ENCODE data around the gene C19orf81.

Gene C19orf81

DNA sequence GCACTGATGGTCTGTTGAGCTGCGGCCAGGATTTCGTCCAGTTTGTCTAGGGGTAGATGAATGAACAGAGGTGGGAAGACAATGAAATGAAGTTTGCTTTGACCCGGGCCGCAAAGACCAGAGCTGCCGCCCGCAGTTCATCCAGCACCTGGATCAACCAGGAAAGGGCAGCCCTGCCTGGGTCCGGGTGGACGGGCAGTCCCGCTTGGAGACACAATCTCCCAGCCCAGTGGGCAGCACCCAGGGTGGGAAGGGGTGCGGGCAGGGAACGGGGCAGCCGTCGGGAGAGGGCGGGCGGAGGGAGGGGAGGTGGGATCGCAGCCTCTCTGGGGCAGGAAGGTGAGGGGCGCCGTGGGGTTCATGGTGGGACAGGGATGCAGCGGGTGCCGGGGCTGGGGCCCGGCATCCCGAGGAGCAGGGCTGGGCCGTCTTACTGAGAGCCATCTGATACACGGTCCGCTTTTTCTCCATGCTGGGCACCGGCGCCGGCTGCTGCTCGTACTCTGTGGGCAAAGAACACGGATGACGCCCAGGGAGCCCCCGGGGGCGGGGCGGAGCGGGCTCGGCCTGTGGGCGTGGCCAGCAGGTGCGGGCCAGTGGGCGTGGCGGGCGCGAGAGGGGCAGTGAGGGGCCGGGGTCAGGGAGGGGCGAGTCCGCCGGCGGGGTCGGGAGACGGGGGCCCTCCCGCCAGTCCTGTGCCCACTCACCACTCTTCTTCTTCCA lies 37.2 kb downstream of the C19orf81 start:
- DNase-seq = no peak

DNA sequence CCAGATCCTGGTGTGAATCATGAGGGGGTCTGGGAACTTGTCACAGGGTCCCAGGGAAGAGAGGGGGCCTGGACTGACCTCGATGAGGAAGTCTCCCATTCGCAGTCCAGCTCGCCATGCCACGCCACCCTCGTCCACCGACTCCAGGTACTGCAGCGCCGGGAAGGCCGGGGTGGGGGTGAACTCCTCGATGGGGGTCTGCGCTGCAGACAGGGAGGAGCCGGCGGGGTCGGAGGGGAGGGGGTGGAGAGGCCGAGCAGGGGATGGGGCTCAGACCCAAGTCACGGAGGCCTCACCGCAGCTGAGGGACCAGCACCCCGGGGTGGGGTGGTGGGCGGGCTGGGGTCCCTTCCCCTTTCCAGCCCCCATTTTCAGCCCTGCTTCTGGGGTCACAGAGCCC lies 39.5 kb downstream of the C19orf81 start:
- DNase-seq = no peak

DNA sequence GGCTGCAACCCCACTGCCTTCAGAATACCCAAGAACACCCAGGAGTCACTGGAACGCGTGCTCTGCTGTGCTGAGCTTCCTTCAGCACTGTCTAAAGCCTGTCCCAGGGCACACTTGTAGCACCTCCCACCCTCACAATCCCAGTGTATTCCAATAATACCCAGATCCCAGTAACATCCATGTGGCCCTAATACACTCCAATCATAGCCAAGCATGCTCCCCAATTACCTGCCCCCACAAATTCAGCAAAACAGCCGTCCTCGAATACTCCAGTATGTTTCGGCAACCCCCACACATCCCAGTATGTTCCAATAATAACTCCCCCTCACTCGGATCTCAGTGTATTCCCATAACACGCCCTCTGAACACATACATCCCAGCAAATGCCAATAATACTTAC lies 41.2 kb downstream of the C19orf81 start:
- DNase-seq = no peak

DNA sequence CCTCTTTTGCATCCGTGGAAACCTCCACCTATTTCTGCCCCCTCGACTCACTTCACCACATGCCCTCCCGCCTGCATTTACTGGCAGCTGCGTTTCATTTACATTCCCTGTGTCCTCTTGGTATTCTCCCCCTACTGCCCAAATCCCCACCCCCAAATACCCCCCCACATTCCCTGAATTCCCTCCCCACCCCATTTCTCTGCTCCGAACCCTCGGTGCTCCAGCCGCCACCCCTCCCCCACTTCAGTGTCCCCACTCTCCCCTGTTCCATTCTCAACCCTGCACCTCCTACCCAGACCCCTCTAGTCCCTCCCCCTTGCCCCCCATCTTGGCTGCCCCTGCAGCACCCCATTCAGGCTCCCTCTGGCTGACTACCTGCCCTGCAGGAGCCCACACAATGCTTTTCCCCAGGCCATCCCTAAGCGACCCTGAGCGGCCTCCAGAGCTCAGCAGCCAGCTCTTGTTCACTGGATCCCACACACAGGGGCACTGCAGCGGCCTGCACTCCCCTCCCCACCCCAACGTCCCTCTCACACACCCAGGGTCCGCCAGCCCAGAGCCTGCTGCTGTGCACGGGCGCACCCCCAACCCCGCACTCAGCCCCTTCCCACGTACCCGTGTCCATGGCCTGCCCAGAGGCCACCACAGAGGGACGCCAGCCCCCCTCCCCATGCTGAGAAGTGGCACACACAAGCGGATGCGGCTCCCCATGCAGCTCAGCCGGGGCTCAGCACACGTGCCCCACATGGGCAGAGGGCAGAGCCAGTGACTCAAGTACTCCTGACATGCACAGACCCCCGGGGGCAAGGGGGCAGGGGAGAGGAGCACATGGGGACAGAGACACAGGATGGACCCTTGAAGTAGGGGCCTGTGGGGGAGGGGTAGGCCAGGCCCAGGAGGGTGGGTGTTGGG lies 44.1 kb downstream of the C19orf81 start:
- no peak for DNase-seq

DNA sequence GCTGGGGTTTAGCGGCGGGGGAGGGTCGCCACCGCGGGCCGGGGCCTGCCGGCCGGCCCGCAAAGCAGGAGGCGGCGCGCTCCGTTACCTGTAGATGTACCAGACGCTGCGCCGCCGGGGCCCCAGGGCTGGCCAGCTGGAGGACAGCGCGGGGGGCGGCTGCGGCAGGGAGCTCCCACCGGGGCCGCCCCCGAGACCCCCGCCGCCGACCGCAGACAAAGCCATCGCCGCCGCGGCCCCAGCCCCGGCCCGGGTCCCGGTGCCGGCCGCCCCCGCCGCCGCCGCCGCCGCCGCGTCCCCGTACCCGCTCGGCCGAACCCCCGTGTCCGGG lies 45.5 kb downstream of the C19orf81 start:
- no peak for DNase-seq

DNA sequence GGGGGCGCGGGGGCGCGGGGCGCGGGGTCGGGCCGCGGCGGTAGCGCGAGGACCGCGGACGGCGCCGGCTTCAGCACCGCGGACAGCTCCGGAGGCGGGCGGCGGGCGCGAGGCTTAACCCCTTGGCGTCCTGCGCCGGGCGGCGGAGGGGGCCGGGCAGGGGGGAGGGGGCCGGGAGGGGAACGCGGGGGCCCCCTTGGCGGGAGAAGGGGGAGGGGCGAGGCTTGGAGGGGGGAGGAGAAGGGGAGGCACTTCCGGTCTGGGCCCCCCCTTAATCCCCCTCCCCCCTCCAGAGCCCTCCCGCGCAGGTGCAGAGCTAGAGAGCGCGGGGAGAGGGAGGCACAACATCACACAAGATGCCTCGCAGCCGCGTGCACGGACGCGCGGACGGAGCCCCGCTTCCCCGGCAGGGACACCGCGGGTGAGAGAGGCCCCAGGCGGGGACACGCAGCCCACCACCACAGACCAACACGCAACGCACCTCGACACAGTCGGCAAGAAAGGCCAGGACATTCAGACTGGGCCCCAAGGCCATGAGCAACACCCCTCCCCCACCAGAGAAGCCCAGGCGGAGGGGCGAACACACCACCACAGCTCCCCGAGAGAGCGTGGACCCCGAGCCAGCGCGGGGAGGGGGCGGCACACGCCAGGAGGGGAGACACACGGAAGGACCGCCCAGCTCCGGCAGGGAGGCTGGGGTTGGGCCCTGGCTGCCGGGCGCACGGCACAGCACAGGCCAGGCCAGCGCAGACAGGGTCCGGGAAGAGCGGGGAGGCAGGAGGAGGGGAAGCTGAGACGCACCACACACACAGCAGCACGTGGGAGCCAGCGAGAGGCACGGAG lies 46.2 kb downstream of the C19orf81 start:
- peak; percentile 44 for DNase-seq

DNA sequence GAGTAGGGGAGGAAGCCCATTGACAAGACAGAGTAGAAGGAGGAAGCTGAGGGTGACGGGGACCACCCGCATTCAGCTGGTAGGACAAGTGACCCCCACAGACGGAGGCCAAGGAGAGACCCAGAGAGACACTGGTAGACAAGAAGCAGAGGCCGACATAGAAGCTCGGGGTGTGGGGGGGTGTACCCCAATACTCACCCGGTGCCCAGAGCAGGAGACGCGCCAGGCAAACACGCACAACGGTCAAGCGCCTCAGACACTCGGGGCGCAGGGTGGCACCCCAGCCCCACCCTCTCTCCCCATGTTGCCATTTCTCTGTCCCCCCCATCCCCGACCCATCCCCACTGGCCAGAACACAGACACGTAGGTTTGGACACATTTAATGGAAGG lies 46.8 kb downstream of the C19orf81 start:
- DNase-seq = no peak

DNA sequence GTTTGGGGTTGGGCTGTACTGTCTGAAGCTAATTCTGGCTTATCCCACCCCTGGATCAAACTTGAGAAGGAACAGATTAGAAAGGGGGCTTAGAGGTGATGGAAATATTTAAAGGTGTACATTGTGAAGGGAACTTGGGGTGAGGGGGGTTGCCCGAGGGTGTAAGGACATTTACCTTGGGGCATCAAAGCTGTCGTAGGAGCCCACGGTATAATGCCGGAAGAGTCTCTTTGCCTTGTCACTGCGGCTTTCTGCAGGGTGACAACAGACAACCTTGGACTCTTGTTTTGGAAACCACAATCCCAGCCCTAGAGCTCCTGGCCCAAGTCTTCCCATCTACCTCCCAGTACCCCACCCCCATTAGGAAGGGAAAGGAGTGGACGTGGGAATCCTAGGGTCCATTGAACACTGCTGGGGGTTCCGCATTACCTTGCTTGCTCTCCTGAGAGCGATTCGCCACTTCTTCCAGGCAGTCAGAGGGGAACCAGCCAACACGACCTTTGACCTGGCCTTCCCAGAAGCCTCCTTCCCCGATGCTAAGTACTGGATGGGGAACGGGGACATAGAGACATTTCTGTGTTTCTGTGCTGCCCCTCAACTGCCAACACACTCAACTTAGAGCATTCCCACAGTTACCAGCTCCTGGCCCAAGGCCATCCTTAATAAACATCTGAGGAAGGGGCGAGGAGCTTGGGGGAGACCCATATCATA lies 48.3 kb downstream of the C19orf81 start:
- DNase-seq = no peak

DNA sequence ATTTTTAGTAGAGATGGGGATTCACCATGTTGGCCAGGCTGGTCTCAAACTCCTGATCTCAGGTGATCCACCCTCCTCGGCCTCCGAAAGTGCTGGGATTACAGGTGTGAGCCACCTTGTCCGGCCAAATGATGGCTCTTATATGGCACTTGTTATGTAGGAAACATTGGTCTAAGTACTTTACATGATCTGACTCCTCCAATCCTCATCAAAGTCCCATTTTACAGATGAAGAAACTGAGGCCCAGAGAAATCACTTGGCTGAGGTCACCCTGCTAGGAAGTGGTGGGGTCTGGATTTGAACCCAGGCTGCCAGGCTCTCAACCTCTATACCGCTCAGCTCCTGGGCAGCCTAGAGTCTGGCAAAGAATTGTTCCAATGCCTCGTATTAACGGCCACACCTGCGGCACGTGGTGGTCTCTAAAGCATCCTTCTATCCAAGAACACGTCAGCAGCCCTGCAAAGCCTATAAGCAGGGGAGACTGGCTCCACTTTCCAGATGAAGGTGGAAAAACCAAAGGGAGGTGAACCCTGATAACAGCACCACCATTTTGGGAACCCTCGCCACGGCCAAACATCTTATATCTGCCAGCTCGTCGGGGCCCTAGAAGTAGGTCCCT lies 52.2 kb downstream of the C19orf81 start:
- no peak for DNase-seq

DNA sequence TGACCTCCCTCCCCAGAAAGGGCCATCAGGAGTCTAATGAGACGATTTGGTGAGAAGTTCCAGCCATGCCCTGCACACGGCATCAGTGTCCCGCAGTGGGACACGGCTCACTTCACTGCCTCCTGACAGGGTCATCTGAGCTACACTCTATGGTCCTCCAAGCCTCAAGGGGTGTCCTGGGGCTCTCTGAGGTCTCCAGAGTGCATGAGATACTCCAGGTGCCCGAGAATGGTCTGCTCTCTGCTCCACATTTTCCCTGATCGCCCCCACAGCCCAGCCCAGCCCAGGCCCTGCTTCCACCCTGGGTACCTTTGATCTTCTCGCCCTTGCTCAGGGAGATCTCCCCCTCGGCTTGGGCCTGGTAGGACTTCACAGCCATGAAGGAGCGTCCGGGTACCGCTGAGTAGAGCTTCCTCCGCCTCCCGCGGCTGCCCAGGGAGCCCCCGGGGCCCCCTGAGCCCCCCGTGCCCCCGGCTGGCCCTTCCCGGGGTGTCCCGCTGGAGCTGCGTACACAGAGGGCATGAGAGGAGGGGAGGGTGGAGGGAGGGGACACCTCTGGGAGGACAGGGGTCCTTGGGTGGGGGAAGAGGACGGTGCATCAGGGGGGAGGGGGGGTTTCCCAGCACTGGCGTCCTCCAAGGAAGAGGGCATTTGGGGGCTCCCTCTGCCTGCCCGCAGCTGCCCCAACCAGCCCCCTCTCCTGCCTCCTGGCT lies 53.1 kb downstream of the C19orf81 start:
- no peak for DNase-seq

DNA sequence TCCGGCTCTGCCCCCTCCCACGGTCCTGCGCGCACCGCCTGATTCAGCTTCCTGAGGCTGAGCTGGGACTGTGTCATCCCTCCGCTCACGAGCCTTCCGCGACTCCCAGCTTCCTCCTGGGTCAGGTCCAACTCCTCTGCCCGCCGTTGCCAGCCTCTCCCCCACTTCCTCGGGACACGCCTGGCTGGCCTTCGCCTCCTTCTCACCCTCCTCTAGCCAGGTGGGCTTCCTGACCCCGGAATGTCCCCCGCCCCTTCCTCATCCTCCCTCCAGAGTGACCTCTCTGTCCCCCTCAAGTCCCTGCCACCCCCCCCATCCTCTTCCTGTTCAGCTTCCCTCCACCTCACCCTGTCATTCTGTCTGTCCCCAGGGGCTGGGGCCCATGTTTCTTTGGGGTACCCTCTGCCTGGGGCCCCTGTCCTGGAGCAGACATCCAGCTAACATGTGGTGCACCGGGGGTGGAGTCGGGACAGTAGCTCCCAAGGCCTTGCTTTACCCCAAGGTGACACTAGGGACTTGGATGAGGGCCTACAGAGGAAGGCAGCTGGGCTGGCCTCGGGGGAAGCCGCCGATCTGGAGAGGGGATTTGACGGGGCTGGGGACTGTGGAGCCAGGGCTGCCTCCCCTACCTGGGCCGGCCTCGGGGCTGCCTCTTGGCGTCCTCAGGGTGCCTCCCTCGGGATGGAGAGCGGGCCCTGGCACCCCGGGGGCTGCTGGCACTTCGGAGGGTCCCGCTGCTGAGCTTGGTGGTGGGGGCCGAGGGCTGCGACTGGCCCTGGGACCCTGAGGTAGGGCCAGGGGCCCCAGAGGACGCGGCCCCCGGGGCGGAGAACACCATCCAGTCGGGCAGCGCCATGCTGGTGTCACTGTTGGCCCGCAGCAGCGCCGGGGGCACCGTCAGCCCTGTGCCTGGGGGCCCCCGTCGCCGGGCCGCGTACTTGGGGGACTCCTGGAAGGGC lies 53.9 kb downstream of the C19orf81 start:
- no peak for DNase-seq

DNA sequence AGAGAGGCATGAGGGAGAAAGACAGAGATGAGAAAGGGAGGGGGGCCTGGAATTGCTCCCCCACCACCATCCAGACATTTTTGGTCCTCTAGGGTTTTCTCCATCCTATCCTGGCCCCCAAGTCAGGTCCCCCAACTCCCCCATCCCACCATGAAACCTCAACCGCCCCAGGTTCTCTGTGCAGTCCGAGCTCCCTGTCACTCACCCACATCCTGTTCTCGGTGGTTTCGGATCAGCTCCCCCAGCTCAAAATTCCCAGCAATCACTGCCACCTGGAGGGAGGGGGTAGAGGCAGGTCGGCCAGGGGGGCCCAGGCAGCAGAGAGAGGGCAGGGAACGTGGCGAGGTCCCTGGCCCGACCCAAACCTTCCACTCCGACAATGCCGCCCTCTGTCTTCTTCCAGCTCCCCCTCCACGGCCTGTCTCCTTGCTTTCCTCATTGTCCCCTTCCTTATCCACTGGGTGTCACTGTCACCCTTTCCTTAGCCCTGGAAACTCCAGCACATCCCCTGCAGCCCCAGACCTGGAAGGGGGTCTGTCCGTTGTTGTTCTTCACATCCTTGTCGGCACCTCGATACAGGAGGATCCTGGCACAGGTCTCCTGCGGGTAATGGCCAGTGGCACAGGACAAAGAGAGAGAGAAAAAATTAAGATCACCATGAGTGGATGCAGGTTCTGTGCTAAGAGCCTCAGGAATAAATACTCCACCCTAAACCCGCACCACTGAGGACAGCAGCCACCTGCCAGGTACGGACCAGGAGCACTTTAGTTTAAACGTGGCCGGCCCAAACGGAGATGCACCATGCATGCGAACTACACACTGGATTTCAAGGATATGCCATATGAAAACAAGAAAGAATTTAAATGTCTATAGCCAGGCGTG lies 54.9 kb downstream of the C19orf81 start:
- DNase-seq = peak; percentile 29

DNA sequence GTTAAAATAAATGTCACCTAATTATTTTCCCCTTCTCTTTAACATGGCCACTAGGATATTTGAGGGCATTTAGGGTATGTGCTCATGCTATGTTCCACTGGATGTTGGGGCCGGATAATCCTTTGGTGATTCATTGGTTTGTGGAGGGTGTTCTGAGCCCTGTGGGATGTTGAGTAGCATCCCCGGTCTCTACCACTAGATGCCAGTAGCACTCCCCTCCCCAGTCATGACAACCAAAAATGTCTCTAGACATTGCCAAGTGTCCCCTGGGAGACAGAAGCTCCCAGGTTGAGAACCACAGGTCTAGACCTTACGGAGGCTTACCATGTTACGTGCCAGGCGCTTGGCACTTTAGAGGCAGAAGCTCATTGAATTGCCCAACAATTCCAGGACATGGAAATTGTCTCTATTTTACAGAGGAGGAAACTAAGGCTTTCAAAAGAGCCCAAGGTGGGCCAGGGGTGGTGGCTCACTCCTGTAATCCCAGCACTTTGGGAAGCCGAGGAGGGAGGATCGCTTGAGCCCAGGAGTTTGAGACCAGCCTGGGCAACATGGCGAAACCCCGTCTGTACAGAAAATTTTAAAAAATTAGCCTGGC lies 56.3 kb downstream of the C19orf81 start:
- DNase-seq = peak; percentile 48

DNA sequence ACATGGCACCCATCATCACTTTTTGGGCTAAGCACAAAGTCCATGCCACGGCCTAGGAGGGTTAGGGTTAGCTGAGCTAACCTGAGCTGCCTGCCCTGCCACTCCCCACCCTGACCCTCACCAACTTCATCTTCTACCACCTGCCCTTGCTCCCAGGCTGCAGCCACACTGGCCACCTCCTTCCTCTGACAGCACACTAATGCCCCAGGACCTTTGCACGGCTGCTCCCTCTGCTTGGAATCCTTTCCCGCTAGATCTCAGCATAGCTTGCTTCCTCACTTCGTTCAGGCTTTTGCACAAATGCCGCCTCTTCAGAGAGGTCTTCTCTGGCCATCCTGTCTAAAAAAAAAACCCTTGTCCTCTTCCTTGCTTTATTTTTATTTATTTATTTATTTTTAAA lies 57.1 kb downstream of the C19orf81 start:
- no peak for DNase-seq

DNA sequence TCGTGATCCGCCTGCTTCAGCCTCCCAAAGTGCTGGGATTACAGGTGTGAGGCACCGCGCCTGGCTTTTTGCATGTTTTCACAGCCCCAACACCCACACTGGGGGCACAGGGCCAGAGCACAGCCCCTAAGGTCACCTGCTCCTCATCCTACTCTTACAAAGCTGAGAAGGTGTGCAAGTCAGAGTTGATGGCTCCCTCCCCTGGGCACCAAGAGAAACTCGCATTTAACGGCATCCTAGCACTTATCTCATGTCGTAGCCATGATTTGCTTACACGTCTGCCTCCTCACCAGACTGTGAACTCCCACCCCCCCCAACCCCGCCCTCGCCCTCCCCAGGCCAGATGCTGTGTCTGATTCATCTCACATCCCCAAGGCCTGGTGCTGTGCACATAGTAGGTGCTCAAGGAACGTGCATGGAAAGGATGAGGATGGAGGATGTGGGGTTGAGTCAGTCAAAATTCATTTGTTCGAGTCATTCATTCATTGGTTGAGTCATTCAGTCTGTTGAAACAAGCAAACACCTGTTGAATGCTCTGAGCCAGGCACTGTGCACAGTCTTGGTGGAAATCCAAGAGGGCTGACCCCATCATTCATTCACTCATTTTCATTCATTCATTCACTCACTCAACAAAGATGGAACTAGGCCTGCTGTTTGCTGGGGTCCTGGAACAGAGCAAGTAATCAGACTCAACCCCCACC lies 59.1 kb downstream of the C19orf81 start:
- DNase-seq = no peak
